Motor neuron (in vitro differentiated cells): ENCODE data around the gene ZBTB39. TPM values are rescaled to one million over a fixed set of nuclear protein-coding genes. Genes with fewer than 3 reads are reported as not detected.

ENCODE experiments used
- ATAC-seq, 8 experiments: fragments of 200-7000 bp; cut with Tn5 transposase; replicated peaks in 6 of 8; 2 replicates each; pipeline ENCODE4 v1.8.0; 2021; ENCODE audit warnings: mild to moderate bottlenecking in 8 of 8, moderate library complexity in 8 of 8
- H3K27ac ChIP-seq, 2 donors: fragments of 250-450 bp; sonication (Bioruptor Pico); 2 replicates each; pipeline ENCODE4 v1.9.0; 2021; ENCODE audit warnings: antibody characterized with exemption in 2 of 2, mild to moderate bottlenecking in 2 of 2, moderate library complexity in 1 of 2
- H3K4me1 ChIP-seq, 2 donors: fragments of 250-450 bp; sonication (Bioruptor Pico); replicated peaks in 1 of 2; 2 replicates each; pipeline ENCODE4 v1.6.1; 2021; ENCODE audit warnings: antibody characterized with exemption in 2 of 2, mild to moderate bottlenecking in 2 of 2, moderate library complexity in 1 of 2
- H3K4me3 ChIP-seq, 5 donors: fragments of 250-450 bp; sonication (Bioruptor Pico); 2 replicates each; pipeline ENCODE4 v1.9.0; 2021; ENCODE audit warnings: antibody characterized with exemption in 5 of 5, mild to moderate bottlenecking in 5 of 5, moderate library complexity in 4 of 5
- WGBS, 10 experiments: fragments of 450-650 bp; shearing (Covaris generic); methylation state at CpG; one replicate each; pipeline ENCODE4 v1.0.0; 2022; 5-methylcytosine and 5-hydroxymethylcytosine counted together
- in situ Hi-C, 9 experiments: fragments of 400-800 bp; cut with MboI; loops; one replicate each; pipeline ENCODE4 v1.15.0; 2021; ENCODE audit warnings: low sequenced_read_pairs in 9 of 9, low pct_unique_long_range_greater_than_20kb in 2 of 9; ENCODE audit not compliant: unreplicated experiment in 9 of 9
- total RNA-seq, 8 experiments: library from RNA; unstranded; fragments of 300-600 nt; gene quantifications; 2 replicates each; pipeline versions ENCODE4 v1.2.3 to v1.2.4, GENCODE V29; 2022

The ZBTB39 gene
- total RNA-seq, 8 experiments from 2014 or later, result 4.4 to 17.8 (median 9.3) TPM

DNA sequence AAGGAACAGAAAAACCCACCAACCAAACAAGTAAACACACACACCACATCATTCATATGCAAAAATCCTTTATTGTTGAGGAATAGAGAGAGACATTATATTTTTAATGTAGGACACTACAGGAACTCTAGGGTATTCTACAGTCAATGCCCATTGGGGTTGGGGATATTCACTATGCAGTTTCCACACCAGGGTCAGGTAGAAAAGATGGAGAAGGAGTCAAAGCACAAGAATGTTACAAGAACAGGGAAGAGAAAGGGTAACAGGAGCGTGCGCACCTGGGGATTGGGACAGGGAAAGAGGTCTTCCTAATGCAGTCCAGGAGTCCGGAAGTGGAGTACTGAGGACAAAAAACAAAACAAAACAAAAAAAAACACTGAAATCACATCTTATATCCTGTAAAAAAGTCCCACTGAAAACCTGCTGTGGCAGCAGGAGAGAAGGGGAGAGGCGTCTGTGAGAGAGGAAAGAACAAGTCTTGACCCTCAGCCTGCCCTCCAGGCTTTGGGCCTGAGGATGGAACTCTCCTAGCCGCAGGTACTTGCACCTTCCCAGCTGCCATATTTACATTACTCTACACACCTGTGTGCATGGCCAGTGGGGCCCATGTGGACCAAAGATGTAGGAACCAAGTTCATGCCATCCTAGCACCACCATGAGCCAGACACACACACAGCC is 3.7 kb upstream of the ZBTB39 start:
- ATAC-seq, result no peak

DNA sequence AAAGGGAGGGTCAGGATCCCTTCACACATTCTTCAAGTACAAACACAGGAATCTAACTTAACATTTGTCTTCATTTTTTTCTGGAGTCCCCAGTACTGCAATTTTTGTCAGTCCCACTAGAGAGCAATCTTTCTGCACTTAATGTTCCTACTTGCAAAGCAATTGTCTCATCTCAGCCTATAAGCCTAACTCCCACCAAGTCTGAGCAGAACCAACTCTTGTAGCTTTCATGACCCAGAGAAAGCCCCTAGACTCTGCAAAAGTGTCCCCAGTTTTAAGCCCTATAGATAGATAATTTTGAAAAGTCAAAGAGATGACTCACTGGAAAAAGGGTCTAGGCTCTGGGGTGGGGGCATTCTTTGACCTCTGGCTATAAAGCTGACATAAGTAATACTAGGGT is 1.8 kb upstream of the ZBTB39 start:
- Histone ChIP-seq H3K27ac (no peak overlapping the region), H3K4me3 (no peak overlapping the region), H3K4me1 (peaks cover 7 to 15% of the 10 kb centered on the region in 2 donors)
- ATAC-seq, result peak in 4 of 8 experiments; percentile 5 to 30 (median 10)
- in situ Hi-C loops, result loop anchor here in 1 of 9 experiments (10.0 kb wide), 1 partner anchor 57 kb away; no protein-coding TSS in a partner anchor

More for the DNA sequence above, 3.7 kb upstream of the ZBTB39 start:
- Histone ChIP-seq H3K4me1 (peaks cover 4 to 12% of the 10 kb centered on the region in 2 donors), H3K27ac (no peak overlapping the region), H3K4me3 (no peak overlapping the region)
- in situ Hi-C loops, result loop anchor here in 2 of 9 experiments (10.0 kb wide), 1 partner anchor 55 kb away; no protein-coding TSS in a partner anchor
- 82 to 100% (median 95%) methylated on average over 1 to 5 of the region's 5 CpGs; no CpG with 5 or more reads in 2 of the 10 experiments for WGBS, 10 experiments

- 48 to 92% (median 87%) methylated on average over 1 to 9 of the region's 10 CpGs; no CpG with 5 or more reads in 3 of the 10 experiments for WGBS, 10 experiments
- peaks cover 7 to 15% of the 10 kb centered on the region in 2 donors for H3K4me1 ChIP-seq
- H3K27ac ChIP-seq, result no peak overlapping the region
- peak overlapping the region; percentile 62 to 96 (median 95) for H3K4me3 ChIP-seq
- in situ Hi-C loops, result loop anchor here in 1 of 9 experiments (10.0 kb wide), 1 partner anchor 58 kb away; no protein-coding TSS in a partner anchor
- ATAC-seq, result no peak
These were observed 596 bp upstream of the ZBTB39 start for GRCh38 chr12:57006809-57007475.

DNA sequence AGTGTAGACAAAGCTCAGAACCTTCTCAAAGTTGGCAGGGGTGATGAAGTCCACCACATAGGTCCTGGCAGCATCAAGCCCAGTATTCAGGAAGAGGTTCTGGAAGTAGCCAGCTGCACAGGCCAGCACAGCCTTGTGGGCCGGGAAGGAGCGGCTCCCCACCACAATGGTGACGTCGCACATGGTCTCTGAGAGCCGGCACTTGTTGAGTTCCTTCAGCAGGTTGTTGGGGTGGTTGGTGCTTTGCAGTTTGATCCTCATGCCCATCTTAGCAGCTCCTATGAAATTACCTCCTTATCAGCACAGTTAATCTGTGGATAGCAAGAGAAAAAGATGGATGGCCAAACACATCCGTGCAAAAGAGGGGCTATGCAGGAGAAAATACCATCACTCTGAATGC is 1.7 kb downstream of the ZBTB39 start:
- peaks cover 7 to 15% of the 10 kb centered on the region in 2 donors for H3K4me1 ChIP-seq
- 57 to 100% (median 83%) methylated on average over 1 to 5 of the region's 6 CpGs; no CpG with 5 or more reads in 3 of the 10 experiments for WGBS, 10 experiments
- no peak overlapping the region for H3K27ac ChIP-seq
- ATAC-seq, result no peak
- H3K4me3 ChIP-seq, result peak overlapping the region in 1 of 5 donors; percentile 95
- in situ Hi-C loops, result loop anchor here in 1 of 9 experiments (10.0 kb wide), 1 partner anchor 60 kb away; no protein-coding TSS in a partner anchor

GRCh38 chr12:57003395-57003794 is 3.0 kb downstream of the ZBTB39 start:
- 80 to 100% (median 100%) methylated on average over 1 to 6 of the region's 13 CpGs; no CpG with 5 or more reads in 3 of the 10 experiments for WGBS, 10 experiments
- Histone ChIP-seq H3K4me1 (peaks cover 7 to 10% of the 10 kb centered on the region in 2 donors), H3K4me3 (no peak overlapping the region), H3K27ac (no peak overlapping the region)
- in situ Hi-C loops, result loop anchor here in 1 of 9 experiments (10.0 kb wide), 1 partner anchor 61 kb away; no protein-coding TSS in a partner anchor
- no peak for ATAC-seq

DNA sequence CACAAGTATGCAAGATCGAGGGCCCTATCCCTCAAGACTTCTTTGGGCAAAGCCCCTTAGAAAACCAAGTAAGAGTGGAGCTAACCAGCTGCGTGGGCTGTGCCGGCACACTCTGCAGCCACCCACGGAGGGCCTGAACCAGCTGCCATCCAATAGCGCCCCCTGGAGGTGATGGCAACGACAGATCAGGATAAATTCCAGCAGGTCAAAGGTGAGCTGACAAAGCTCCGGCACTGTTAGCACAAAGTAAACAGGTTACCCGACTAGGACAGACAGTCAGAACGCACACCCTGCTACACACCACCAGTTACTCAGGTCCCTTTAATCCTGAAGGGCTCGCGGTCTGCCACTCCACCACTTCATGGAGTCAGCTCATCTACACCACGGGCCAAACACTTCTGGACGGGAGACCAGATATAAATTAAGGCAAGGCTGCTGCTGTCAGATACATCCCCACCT is 4.9 kb downstream of the ZBTB39 start:
- ATAC-seq, result peak in 4 of 8 experiments; percentile 3 to 45 (median 32)
- peaks cover 7% of the 10 kb centered on the region in 2 donors for H3K4me1 ChIP-seq
- no peak overlapping the region for H3K4me3 ChIP-seq
- in situ Hi-C loops, result loop anchor here in 1 of 9 experiments (10.0 kb wide), 1 partner anchor 63 kb away; no protein-coding TSS in a partner anchor
- H3K27ac ChIP-seq, result no peak overlapping the region
- WGBS, 10 experiments, result 29 to 80% (median 47%) methylated on average over 1 to 7 of the region's 13 CpGs; no CpG with 5 or more reads in 5 of the 10 experiments

- Histone ChIP-seq H3K27ac (no peak overlapping the region), H3K4me1 (peaks cover 6 to 7% of the 10 kb centered on the region in 2 donors), H3K4me3 (no peak overlapping the region)
- in situ Hi-C loops, result loop anchor here in 1 of 9 experiments (10.0 kb wide), 1 partner anchor 64 kb away; no protein-coding TSS in a partner anchor
- WGBS, 10 experiments, result 60 to 71% methylated on average over 1 of the region's 1 CpG; no CpG with 5 or more reads in 8 of the 10 experiments
- no peak for ATAC-seq
These were observed 6.0 kb downstream of the ZBTB39 start for GRCh38 chr12:57000393-57000792.

GRCh38 chr12:56999456-56999855 is 6.9 kb downstream of the ZBTB39 start:
- WGBS, 10 experiments, result 86 to 100% (median 93%) methylated on average over 1 to 3 of the region's 4 CpGs; no CpG with 5 or more reads in 5 of the 10 experiments
- in situ Hi-C loops, result loop anchor here in 2 of 9 experiments (10.0 to 25.0 kb wide), 3 partner anchors 235 to 487 kb away; partner anchors contain the start of genes HSD17B6 (in 2 of the 2), PRIM1 (in 1 of the 2) and RBMS2 (in 1 of the 2)
- Histone ChIP-seq H3K4me1 (no peaks in the 10 kb centered on the region), H3K4me3 (no peak overlapping the region), H3K27ac (no peak overlapping the region)
- ATAC-seq, result no peak

DNA sequence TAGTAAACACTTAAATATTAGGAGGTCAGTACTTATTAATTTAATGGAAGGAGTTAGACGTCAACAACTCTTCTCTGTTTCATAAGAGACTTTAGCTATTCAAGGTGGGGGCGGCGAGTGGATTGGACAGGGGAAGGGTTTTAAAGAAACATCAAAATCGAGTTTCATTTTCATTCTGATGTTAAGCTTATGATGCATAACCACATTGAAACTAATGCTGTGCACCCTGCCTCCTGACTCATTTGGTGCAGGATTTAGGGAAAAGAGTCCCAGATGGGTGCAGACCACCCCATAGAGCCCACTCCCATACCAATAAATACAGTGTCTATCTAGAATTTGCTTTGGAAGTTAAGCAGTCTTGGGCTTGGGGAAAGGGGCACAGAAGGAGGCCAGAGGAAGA is 7.4 kb downstream of the ZBTB39 start:
- H3K4me1 ChIP-seq, result no peaks in the 10 kb centered on the region
- H3K4me3 ChIP-seq, result no peak overlapping the region
- in situ Hi-C loops, result loop anchor here in 2 of 9 experiments (10.0 to 25.0 kb wide), 3 partner anchors 234 to 487 kb away; partner anchors contain the start of genes HSD17B6 (in 2 of the 2), PRIM1 (in 1 of the 2) and RBMS2 (in 1 of the 2)
- H3K27ac ChIP-seq, result no peak overlapping the region
- ATAC-seq, result no peak
- 33 to 100% (median 88%) methylated on average over 1 to 4 of the region's 4 CpGs; no CpG with 5 or more reads in 1 of the 10 experiments for WGBS, 10 experiments

DNA sequence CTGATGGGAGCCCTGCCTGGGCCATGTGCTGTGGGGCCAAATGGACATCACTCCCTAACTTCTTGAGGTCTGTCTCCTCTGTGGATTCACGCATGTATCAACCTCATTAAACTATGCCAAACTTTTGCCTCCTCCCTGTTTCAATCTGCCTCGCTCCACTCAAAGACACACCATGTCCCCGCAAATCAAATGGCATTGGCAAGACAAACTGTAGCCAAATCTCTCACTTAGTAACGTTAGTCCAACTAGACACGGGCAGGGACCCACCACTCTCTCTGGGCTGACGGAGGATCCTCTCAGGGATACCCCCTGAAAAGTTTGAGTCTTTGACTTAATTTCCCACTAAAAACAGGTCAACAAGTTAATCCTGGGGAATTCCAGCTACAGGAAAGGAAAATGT is 8.0 kb downstream of the ZBTB39 start:
- no peak for ATAC-seq
- in situ Hi-C loops, result loop anchor here in 2 of 9 experiments (10.0 to 25.0 kb wide), 3 partner anchors 234 to 486 kb away; partner anchors contain the start of genes HSD17B6 (in 2 of the 2), PRIM1 (in 1 of the 2) and RBMS2 (in 1 of the 2)
- no peak overlapping the region for H3K27ac ChIP-seq
- no peaks in the 10 kb centered on the region for H3K4me1 ChIP-seq
- no peak overlapping the region for H3K4me3 ChIP-seq
- 92 to 100% (median 95%) methylated on average over 2 to 6 of the region's 6 CpGs; no CpG with 5 or more reads in 4 of the 10 experiments for WGBS, 10 experiments

- 63 to 100% (median 88%) methylated on average over 1 to 7 of the region's 12 CpGs; no CpG with 5 or more reads in 3 of the 10 experiments for WGBS, 10 experiments
- no peaks in the 10 kb centered on the region for H3K4me1 ChIP-seq
- no peak overlapping the region for H3K27ac ChIP-seq
- ATAC-seq, result no peak
- in situ Hi-C loops, result loop anchor here in 2 of 9 experiments (10.0 to 25.0 kb wide), 3 partner anchors 232 to 485 kb away; partner anchors contain the start of genes HSD17B6 (in 2 of the 2), PRIM1 (in 1 of the 2) and RBMS2 (in 1 of the 2)
- no peak overlapping the region for H3K4me3 ChIP-seq
These were observed 9.4 kb downstream of the ZBTB39 start for GRCh38 chr12:56996793-56997545.
